ENCODE measurements around the gene RABL6. TPM values are rescaled to one million over a fixed set of nuclear protein-coding genes. Genes with fewer than 3 reads are reported as not detected.
"Not testable (repeated sequence)": the region's sequence is repeated elsewhere in the genome, so short reads cannot be mapped to it uniquely, and the experiment has no call there.

Gene RABL6
- total RNA-seq, 1 experiment from 2014 or later, result 90.9 TPM

- DNase-seq (ENCODE audit: low read depth), result not testable (repeated sequence)
These were observed 25.8 kb downstream of the RABL6 start for GRCh38 chr9:136833381-136834048.

DNA sequence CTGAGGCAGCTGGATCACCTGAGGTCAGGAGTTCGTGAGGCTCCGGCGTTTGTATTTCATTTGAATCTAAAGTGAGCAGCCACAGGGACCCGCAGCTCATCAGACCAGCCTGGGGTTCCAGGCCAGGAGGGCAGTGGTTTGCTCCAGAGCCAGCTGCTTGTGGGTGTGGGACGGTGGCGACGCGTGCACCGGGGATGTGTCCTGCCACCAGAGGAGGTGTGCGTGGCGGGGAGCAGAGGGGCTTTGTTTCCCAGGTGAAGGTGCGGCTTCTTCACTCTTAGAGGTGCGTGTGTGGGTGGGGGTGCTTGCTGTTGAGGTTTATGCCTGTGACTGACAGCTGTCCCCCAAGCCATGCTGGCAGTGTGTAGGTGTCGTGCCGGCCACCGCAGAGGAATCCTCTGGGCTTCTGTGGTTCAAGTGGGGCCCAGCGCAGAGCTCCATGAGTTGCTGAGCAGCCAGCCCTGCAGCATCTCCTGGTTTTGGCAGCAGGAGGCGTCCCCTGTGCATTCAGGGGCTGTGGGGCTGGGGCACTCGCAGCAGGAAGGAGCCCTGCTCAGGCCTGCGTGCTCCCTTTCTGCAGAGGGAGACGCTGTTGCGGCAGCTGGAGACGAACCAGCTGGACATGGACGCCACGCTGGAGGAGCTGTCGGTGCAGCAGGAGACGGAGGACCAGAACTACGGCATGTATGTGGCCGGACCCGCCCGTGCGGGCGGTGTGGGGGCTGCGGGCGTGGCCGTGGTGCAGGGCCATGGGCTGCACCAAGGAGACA is 27.6 kb downstream of the RABL6 start:
- no peak for DNase-seq (ENCODE audit: low read depth)

DNA sequence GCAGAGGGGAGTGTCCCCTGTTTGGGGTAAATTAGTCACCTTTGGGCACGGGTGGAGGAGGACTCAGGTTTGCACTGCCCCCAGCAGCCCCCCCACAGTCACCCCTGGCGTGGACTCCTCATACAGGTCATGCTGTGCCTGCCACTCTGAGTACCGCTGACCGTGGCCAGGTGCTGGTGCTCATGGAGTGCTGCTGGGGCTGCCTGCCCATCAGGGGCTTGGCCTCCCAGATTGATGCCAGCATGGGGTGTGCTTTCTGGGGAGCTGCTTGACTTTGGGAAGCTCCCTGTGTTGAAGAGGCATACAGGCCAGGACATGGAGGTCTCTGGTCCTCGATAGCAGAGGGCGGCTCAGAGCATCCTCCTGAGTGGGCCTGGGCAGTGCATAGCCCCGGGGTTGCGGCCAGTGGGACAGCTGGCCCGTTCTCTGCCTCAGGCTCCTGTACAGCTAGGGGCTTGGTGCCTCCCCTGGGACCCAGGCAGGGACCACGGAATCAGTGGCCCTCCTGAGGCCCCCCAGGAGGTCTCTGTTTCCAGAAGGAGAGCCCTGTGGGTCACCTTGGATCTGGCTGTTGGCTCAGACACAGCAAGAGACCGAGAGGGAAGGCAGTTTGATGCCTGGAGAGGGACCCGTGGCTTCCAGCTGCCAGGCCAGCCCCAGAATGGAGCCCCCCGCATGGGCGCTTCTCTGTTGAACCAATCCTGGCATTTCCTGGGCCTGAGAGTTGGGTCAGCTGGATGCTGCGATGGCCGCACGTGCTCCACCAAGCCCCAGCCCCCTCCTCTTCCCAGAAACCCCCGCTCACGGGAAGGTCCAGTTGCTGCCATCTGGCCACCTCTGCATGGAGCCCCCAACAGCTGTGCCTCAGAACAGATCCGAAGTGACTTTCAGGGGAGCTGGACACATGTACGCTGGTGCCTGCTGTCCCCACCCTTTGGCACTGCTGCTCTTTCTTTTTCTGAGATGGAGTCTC is 28.5 kb downstream of the RABL6 start:
- DNase-seq (ENCODE audit: low read depth), result no peak

- DNase-seq (ENCODE audit: low read depth), result no peak
These were observed 29.6 kb downstream of the RABL6 start for GRCh38 chr9:136837146-136837855.

GRCh38 chr9:136837856-136838277 is 30.1 kb downstream of the RABL6 start:
- DNase-seq (ENCODE audit: low read depth), result not testable (repeated sequence)

GRCh38 chr9:136838314-136839228 is 30.8 kb downstream of the RABL6 start:
- DNase-seq (ENCODE audit: low read depth), result no peak

GRCh38 chr9:136839229-136840139 is 31.7 kb downstream of the RABL6 start:
- DNase-seq (ENCODE audit: low read depth), result no peak

- DNase-seq (ENCODE audit: low read depth), result no peak
These were observed 32.6 kb downstream of the RABL6 start for GRCh38 chr9:136840140-136840876.

GRCh38 chr9:136840877-136841645 is 33.3 kb downstream of the RABL6 start:
- DNase-seq (ENCODE audit: low read depth), result peak; percentile 60

DNA sequence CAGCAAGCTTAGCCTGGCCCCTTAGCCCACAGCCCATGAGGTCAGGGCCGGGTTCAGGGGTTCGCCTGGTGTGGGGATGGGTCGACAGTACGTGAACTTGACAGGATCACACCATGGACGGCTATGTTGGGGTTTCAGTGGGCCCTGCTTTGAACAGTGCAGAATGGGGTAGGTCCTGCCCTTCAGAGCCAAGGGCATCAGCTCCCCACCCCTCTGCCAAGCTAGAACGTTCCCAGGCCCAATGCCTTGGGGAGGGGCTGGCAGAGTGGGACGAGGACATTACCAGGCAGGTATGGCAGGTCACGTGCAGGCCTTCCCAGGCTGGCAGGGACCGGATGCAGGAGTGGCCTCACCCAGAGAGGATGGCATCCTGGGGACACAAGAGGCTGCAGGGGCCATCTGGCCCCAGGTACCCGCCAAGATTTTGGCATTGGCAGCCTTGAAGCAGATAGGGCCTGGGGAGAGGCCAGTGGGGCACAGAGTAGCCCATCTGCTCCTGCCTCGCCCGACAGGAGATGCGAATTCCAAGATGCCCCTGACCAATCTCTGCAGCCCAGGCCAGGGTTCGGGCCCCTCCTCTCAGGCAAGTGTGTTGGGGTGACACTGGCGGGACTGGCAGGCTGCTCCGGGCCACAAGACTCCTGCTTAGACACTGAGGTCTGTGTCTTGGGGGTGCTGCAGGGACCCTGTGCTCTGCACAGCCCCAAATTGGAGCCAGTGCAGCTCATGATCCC is 34.1 kb downstream of the RABL6 start:
- not testable (repeated sequence) for DNase-seq (ENCODE audit: low read depth)

DNA sequence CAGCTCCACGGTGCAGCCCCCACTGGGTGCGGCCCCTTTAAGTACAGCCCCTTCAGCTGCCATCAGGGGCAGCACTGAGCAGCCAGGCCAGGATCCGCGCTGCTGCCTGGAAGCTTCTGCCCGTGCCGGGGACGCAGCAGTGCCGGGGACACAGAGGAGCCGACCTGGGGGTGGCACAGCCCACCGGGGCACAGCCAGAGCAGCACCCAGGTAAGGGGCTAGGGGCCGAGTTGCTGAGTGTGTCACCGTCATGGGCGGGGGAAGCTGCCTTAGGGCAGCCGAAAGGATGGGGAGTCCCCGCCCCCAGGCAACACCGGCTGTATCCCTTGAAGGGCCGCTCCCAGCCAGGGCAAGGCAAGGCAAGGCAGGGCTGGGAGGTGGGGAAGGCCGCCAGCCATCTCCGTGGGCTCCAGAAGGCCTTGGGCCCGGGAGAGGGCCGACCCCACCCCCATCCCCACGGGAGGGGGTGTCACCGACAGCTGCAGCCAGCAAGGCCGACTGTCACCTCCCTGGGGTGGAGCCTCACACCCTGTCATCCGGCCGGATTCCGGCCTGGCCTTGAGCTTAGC is 34.7 kb downstream of the RABL6 start, which contains the start of gene AJM1:
TSS of gene AJM1 (plus strand) at position 99 of the 569 bp plus-strand sequence. CDS start 1,937 bp downstream, outside the sequence.
- DNase-seq (ENCODE audit: low read depth), result peak; percentile 71

DNA sequence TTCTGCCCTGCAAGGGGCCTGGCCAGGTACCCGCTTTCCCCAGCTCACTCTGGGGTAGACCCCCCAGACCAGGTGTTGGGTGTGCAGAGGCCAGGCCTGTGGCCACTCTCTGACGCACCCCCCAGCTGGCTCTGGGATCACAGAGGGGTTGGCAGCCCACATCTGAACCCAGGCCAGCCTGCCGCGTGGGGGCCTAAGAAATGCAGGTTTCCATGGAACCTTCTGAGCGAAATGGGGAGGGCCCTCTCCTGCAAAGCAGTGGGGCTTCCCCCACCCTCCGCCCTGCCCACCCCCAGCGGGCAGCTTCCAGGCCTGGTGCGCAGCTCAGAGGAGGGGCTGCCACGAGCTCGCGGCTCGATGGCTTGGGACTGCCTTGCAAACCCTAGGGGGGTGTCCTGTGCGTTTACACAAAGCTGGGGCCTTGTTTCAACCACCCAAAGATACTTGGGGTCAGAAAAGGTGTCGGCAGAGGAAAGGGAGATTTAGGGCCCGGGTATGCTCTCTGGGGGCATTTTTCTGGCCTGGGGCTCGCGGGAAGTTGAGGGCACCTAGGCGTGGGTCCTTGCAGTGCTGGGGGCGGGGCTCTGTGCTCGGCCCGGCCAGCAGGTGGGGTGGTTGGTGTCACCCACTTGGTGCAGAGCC is 35.5 kb downstream of the RABL6 start:
- not testable (repeated sequence) for DNase-seq (ENCODE audit: low read depth)

DNA sequence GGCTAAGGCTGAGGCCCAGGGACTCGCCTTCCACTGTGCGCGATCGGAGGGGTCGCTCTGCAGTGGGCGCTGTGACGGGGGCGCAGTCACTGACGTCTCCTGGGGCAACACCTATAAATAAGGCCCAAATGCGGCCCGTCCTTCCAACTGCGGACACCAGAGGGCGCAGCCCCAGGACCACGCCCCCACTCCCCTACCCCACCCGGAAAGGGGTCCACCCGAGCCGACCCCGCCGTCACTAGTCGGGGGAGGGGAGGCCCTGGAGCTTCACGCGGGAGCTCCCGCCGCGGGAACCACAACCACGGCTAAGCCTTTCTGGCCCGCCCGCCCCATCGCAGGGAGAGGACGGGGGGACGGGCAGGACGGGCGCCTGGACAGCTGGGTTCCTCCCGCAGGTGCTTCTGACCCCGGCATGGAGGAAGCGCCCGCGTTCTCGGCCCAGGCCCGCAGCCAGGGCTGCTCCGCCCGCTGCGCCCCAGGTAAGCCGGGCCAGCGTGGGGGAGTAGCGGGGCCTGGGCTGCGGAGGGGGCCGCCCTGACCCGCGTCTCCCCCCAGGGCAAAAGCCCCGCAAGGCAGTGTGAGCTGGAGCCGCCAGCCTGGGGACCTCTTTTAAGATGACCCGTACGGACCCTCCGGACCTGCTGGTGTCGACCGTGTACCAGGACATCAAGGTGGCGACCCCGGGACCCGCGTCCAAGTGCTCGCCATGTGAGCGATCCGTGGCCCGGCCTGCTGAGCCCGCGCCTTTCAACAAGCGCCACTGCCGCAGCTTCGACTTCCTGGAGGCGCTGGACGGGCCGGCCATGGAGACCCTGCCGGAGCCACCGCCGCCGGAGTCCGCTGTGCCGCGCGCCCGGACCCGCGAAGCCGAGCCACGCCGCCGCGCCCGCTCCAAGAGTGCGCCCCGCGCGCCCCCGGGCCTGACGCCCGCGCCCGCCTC is 36.3 kb downstream of the RABL6 start:
- DNase-seq (ENCODE audit: low read depth), result not testable (repeated sequence)

GRCh38 chr9:136844761-136845464 is 37.2 kb downstream of the RABL6 start:
- no peak for DNase-seq (ENCODE audit: low read depth)

Data from HT1080 (cell line).